ENCODE data around the gene TNIP2.
"Not testable (repeated sequence)": the region's sequence is repeated elsewhere in the genome, so short reads cannot be mapped to it uniquely, and the experiment has no call there.

The TNIP2 gene

DNA sequence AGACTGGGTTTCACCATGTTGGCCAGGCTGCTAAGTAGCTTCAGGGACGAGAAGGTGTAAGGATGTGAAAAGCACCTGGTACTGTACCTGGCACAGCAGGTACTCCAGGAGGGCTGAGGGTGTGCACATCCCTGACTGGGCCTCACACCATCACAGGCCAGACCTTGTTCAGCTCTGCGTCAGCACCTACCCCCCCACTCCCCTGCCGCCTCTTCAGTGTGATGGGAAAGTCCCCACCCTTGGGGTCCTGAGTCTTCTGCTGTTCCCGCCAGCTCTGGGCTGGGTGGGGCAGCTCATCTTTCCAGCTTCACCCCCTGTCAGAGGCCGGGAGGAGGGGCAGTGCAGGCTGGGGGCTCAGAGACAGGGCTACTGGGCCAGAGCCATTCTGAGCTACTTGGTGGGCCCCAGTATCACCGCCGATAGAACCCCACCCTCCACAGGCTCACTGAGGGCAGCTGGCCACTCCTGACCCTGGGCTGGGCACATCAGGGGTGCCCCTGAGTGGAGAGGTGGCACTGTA is 30.1 kb upstream of the TNIP2 start:
- H3K27me3 ChIP-seq (ENCODE audit: insufficient read depth, poor library complexity, severe bottlenecking): no peaks in the 10 kb centered on the region
- H3K4me3 ChIP-seq (replicated peaks; ENCODE audit: insufficient read depth, low read length): no peak overlapping the region
- peak overlapping the region; percentile 94 for H3K27ac ChIP-seq (replicated peaks)
- no peak for DNase-seq (ENCODE audit: low read depth in 1 of 2, low spot score in 1 of 2)
- no peak for TF ChIP-seq POLR2AphosphoS5 (IDR thresholded peaks at IDR 0.05; ENCODE audit: low read depth)

DNA sequence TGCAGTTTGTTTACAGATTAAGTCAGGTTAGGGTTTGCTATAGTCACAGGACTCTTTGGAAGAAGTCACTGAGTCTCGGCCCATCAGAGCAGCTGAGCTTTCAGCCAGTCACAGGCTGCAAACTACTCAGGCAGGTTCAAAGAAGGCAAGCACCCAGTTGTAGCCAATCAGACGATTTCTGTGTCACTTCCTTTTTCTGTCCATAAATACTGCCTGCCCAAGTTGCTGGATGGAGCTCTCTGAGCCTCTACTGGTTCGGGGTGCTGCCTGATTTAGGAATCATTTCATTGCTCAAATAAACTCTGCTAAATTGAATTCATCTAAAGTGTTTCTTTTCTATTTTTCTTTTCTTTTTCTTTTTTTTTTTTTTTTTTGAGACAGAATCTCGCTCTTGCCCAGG is 29.5 kb upstream of the TNIP2 start:
- Histone ChIP-seq H3K4me3 (replicated peaks; ENCODE audit: insufficient read depth, low read length) (no peak overlapping the region), H3K27me3 (ENCODE audit: insufficient read depth, poor library complexity, severe bottlenecking) (no peaks in the 10 kb centered on the region), H3K27ac (replicated peaks) (peak overlapping the region; percentile 15; the same call in 1 of the 2 replicates)
- peak; percentile 70 to 77 for DNase-seq (ENCODE audit: low read depth in 1 of 2, low spot score in 1 of 2)
- TF ChIP-seq SPI1 (IDR thresholded peaks at IDR 0.05; ENCODE audit: borderline replicate concordance, low read depth) (peak; percentile 91), GABPA (IDR thresholded peaks at IDR 0.05; ENCODE audit: low read depth) (no peak)

DNA sequence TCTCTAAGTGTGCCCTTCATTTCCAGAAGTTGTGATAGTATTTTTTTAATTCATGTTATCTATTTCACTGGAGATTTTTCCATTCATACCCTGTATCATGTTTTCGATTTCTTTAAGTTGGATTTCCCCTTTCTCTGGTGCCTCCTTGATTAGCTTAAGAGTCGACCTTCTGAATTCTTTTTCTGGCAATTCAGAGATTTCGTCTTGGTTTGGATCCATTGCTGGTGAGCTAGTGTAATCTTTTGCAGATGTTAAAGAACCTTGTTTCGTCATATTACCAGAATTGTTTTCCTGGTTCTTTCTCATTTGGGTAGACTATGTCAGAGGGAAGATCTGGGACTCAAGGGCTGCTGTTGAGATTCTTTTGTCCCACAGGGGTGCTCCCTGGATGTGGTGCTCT is 27.7 kb upstream of the TNIP2 start:
- H3K4me3 ChIP-seq (replicated peaks; ENCODE audit: insufficient read depth, low read length): no peak overlapping the region

DNA sequence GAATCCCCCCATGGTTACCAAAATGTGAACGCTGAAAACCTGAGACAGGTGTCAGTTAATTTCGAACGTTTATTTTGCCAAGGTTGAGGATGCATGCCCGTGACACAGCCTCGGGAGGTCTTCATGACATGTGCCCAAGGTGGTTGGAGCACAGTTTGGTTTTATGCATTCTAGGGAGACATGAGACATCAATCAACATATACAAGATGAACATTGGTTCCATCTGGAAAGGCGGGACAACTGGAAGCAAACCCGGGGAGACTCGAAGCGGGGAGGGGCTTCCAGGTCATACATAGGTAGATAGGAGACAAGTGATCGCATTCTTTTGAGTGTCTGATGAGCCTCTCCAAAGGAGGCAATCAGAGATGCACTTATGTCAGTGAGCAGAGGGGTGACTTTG is 25.8 kb upstream of the TNIP2 start:
- Histone ChIP-seq H3K4me3 (replicated peaks; ENCODE audit: insufficient read depth, low read length) (no peak overlapping the region), H3K27ac (replicated peaks) (no peak overlapping the region), H3K27me3 (ENCODE audit: insufficient read depth, poor library complexity, severe bottlenecking) (no peaks in the 10 kb centered on the region)
- no peak for DNase-seq (ENCODE audit: low read depth in 1 of 2, low spot score in 1 of 2)
- no peak for TF ChIP-seq POLR2AphosphoS5 (IDR thresholded peaks at IDR 0.05; ENCODE audit: low read depth)
- TF ChIP-seq GABPA (IDR thresholded peaks at IDR 0.05; ENCODE audit: low read depth): no peak
- no peak for TF ChIP-seq SPI1 (IDR thresholded peaks at IDR 0.05; ENCODE audit: borderline replicate concordance, low read depth)
- TF ChIP-seq, protein P1, sequence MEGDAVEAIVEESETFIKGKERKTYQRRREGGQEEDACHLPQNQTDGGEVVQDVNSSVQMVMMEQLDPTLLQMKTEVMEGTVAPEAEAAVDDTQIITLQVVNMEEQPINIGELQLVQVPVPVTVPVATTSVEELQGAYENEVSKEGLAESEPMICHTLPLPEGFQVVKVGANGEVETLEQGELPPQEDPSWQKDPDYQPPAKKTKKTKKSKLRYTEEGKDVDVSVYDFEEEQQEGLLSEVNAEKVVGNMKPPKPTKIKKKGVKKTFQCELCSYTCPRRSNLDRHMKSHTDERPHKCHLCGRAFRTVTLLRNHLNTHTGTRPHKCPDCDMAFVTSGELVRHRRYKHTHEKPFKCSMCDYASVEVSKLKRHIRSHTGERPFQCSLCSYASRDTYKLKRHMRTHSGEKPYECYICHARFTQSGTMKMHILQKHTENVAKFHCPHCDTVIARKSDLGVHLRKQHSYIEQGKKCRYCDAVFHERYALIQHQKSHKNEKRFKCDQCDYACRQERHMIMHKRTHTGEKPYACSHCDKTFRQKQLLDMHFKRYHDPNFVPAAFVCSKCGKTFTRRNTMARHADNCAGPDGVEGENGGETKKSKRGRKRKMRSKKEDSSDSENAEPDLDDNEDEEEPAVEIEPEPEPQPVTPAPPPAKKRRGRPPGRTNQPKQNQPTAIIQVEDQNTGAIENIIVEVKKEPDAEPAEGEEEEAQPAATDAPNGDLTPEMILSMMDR (IDR thresholded peaks at IDR 0.05; ENCODE audit: insufficient read depth, low read length): no peak
- TF ChIP-seq, protein P2, sequence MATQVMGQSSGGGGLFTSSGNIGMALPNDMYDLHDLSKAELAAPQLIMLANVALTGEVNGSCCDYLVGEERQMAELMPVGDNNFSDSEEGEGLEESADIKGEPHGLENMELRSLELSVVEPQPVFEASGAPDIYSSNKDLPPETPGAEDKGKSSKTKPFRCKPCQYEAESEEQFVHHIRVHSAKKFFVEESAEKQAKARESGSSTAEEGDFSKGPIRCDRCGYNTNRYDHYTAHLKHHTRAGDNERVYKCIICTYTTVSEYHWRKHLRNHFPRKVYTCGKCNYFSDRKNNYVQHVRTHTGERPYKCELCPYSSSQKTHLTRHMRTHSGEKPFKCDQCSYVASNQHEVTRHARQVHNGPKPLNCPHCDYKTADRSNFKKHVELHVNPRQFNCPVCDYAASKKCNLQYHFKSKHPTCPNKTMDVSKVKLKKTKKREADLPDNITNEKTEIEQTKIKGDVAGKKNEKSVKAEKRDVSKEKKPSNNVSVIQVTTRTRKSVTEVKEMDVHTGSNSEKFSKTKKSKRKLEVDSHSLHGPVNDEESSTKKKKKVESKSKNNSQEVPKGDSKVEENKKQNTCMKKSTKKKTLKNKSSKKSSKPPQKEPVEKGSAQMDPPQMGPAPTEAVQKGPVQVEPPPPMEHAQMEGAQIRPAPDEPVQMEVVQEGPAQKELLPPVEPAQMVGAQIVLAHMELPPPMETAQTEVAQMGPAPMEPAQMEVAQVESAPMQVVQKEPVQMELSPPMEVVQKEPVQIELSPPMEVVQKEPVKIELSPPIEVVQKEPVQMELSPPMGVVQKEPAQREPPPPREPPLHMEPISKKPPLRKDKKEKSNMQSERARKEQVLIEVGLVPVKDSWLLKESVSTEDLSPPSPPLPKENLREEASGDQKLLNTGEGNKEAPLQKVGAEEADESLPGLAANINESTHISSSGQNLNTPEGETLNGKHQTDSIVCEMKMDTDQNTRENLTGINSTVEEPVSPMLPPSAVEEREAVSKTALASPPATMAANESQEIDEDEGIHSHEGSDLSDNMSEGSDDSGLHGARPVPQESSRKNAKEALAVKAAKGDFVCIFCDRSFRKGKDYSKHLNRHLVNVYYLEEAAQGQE (IDR thresholded peaks at IDR 0.05; ENCODE audit: insufficient replicate concordance, low read depth): no peak

More for the DNA sequence above, 27.7 kb upstream of the TNIP2 start:
- TF ChIP-seq, protein P1 (IDR thresholded peaks at IDR 0.05; ENCODE audit: insufficient read depth, low read length): no peak
- TF ChIP-seq POLR2AphosphoS5 (IDR thresholded peaks at IDR 0.05; ENCODE audit: low read depth) (no peak), GABPA (IDR thresholded peaks at IDR 0.05; ENCODE audit: low read depth) (no peak), SPI1 (IDR thresholded peaks at IDR 0.05; ENCODE audit: borderline replicate concordance, low read depth) (no peak)
- TF ChIP-seq, protein P2 (IDR thresholded peaks at IDR 0.05; ENCODE audit: insufficient replicate concordance, low read depth): no peak
- Histone ChIP-seq H3K27me3 (ENCODE audit: insufficient read depth, poor library complexity, severe bottlenecking) (no peaks in the 10 kb centered on the region), H3K27ac (replicated peaks) (no peak overlapping the region)
- no peak for DNase-seq (ENCODE audit: low read depth in 1 of 2, low spot score in 1 of 2)

DNA sequence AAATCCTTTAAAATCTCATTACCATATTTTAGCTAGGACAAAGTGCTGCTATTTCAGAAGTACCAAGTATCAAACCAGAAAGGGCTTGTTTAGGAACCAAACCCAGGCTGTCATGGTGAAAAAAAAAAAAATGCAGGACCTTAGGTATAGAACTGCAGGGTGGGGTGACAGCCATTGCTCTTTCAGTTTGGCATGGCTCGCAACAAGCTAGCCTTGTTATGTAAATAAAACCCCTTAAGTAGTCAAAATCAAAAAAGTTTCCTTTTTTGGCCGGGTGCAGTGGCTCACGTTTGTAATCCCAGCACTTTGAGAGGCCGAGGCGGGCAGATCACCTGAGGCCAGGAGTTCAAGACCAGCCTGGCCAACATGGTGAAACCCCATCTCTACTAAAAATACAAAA is 24.5 kb upstream of the TNIP2 start:
- not testable (repeated sequence) for H3K27me3 ChIP-seq (ENCODE audit: insufficient read depth, poor library complexity, severe bottlenecking); H3K4me3 ChIP-seq (replicated peaks; ENCODE audit: insufficient read depth, low read length); H3K27ac ChIP-seq (replicated peaks); DNase-seq (ENCODE audit: low read depth in 1 of 2, low spot score in 1 of 2)
